GM23248 (cell line): Measurements from ENCODE around the gene DVL3. TPM values are rescaled to one million over a fixed set of nuclear protein-coding genes. Genes with fewer than 3 reads are reported as not detected.
A peak's percentile ranks its signal among the peaks of the same experiment; 100 is the strongest.

Source experiments
- DNase-seq: peaks from one replicate; pipeline ENCODE4 v3.0.0-alpha.2; 2015
- H2AFZ ChIP-seq: fragments of 200-600 bp; sonication (generic); 2 replicates; pipeline ENCODE4 v1.6.1; 2016; ENCODE audit warnings: antibody characterized with exemption
- H3F3A ChIP-seq: fragments of 200-600 bp; sonication (generic); 2 replicates; pipeline ENCODE4 v1.6.1; 2016; ENCODE audit warnings: mild to moderate bottlenecking, antibody characterized with exemption, mixed run types; ENCODE audit not compliant: insufficient read depth
- H3K27ac ChIP-seq: fragments of 200-600 bp; sonication (generic); 2 replicates; pipeline ENCODE4 v1.5.1; 2016; ENCODE audit warnings: mild to moderate bottlenecking
- H3K27me3 ChIP-seq: fragments of 200-600 bp; sonication (generic); replicated peaks from 2 replicates; pipeline ENCODE4 v1.6.1; 2016; ENCODE audit warnings: mild to moderate bottlenecking; ENCODE audit not compliant: insufficient read depth
- H3K36me3 ChIP-seq: fragments of 200-600 bp; sonication (generic); 2 replicates; pipeline ENCODE4 v1.6.1; 2016; ENCODE audit warnings: low read depth, mild to moderate bottlenecking
- H3K4me1 ChIP-seq: fragments of 200-600 bp; sonication (generic); 2 replicates; pipeline ENCODE4 v1.6.1; 2016; ENCODE audit warnings: mild to moderate bottlenecking; ENCODE audit not compliant: insufficient read depth
- H3K4me2 ChIP-seq: fragments of 200-600 bp; sonication (generic); one replicate; pipeline ENCODE4 v1.6.1; 2016; ENCODE audit warnings: mild to moderate bottlenecking; ENCODE audit not compliant: unreplicated experiment
- H3K4me3 ChIP-seq: fragments of 200-600 bp; sonication (generic); 2 replicates; pipeline ENCODE4 v1.5.1; 2016; ENCODE audit warnings: mild to moderate bottlenecking
- H3K79me2 ChIP-seq: fragments of 200-600 bp; sonication (generic); 2 replicates; pipeline ENCODE4 v1.6.1; 2016; ENCODE audit warnings: mild to moderate bottlenecking; ENCODE audit not compliant: insufficient read depth
- H3K9ac ChIP-seq: fragments of 200-600 bp; sonication (generic); 2 replicates; pipeline ENCODE4 v1.6.1; 2016; ENCODE audit warnings: mild to moderate bottlenecking
- H3K9me2 ChIP-seq: fragments of 200-600 bp; sonication (generic); 2 replicates; pipeline ENCODE4 v1.6.1; 2016; ENCODE audit warnings: mixed run types, mild to moderate bottlenecking, moderate library complexity; ENCODE audit not compliant: insufficient read depth
- H3K9me3 ChIP-seq: fragments of 200-600 bp; sonication (generic); one replicate; pipeline ENCODE4 v1.6.1; 2017; ENCODE audit warnings: low read depth
- H4K20me1 ChIP-seq: fragments of 200-600 bp; sonication (generic); 2 replicates; pipeline ENCODE4 v1.6.0; 2016; ENCODE audit not compliant: insufficient read depth
- EZH2 ChIP-seq: fragments of 200-600 bp; sonication (generic); IDR thresholded peaks from 2 replicates; pipeline ENCODE4 v1.6.1; 2018; ENCODE audit warnings: antibody characterized with exemption, mild to moderate bottlenecking; ENCODE audit not compliant: insufficient read depth, poor library complexity, severe bottlenecking
- EZH2phosphoT487 ChIP-seq: fragments of 200-600 bp; sonication (generic); IDR thresholded peaks from 2 replicates; pipeline ENCODE4 v1.6.1; 2018; ENCODE audit warnings: antibody characterized with exemption, moderate library complexity, mild to moderate bottlenecking, low read depth; ENCODE audit not compliant: insufficient read depth
- WGBS, 2 experiments: methylation state at CpG; one replicate each; pipeline ENCODE4 v1.1.6; 2015 to 2017; ENCODE audit warnings: low lambda C conversion rate in 2 of 2, low coverage in 1 of 2; ENCODE audit errors: missing lambda C conversion rate in 2 of 2; 5-methylcytosine and 5-hydroxymethylcytosine counted together
- in situ Hi-C: fragments of 300-500 bp; cut with MboI; formaldehyde crosslinking; loops from 2 replicates; pipeline ENCODE4 v1.15.0; 2020
- polyA plus RNA-seq: library from polyadenylated mRNA; unstranded; fragments of >200 nt; fragmentation: Nextera tagmentation; extraction: Ambion mirVana; gene quantifications from 2 replicates; pipeline ENCODE4 v1.2.1, GENCODE V29; 2016
- total RNA-seq: library from RNA; depleted of rRNA; stranded (reverse); fragments of >200 nt; shearing (Covaris generic); gene quantifications from 2 replicates; pipeline ENCODE4 v1.2.3, GENCODE V29; 2014

DVL3 gene
- total and polyA plus RNA-seq, 2 experiments from 2014 or later, result 31.1 to 66.9 TPM

GRCh38 chr3:184142199-184142598 is 13.0 kb upstream of the DVL3 start:
- Histone ChIP-seq H4K20me1 (no peaks in the 10 kb centered on the region), H3K27me3 (no peaks in the 10 kb centered on the region), H3K27ac (no peak overlapping the region), H3F3A (no peaks in the 10 kb centered on the region), H3K36me3 (peaks cover 24% of the 10 kb centered on the region; the same call in 1 of the 2 replicates), H3K9me3 (no peaks in the 10 kb centered on the region), H3K4me3 (no peak overlapping the region), H3K9me2 (no peaks in the 10 kb centered on the region), H3K4me1 (no peaks in the 10 kb centered on the region), H3K79me2 (peaks cover 46% of the 10 kb centered on the region), H3K9ac (no peak overlapping the region), H2AFZ (no peak overlapping the region), H3K4me2 (no peak overlapping the region)
- WGBS, 2 experiments, result 91 to 95% methylated on average over 7 of the region's 7 CpGs
- in situ Hi-C loops, result no loop called here
- TF ChIP-seq EZH2 (no peak), EZH2phosphoT487 (no peak)
- DNase-seq, result no peak

GRCh38 chr3:184143327-184143726 is 11.8 kb upstream of the DVL3 start:
- no peak for DNase-seq
- Histone ChIP-seq H3K9me3 (no peaks in the 10 kb centered on the region), H3K9ac (no peak overlapping the region), H3K79me2 (peaks cover 35% of the 10 kb centered on the region), H3K27ac (no peak overlapping the region), H3F3A (no peaks in the 10 kb centered on the region), H2AFZ (no peak overlapping the region), H3K36me3 (peaks cover 24% of the 10 kb centered on the region; the same call in 1 of the 2 replicates), H3K9me2 (no peaks in the 10 kb centered on the region), H3K4me3 (no peak overlapping the region), H3K4me2 (no peak overlapping the region), H3K4me1 (no peaks in the 10 kb centered on the region), H3K27me3 (no peaks in the 10 kb centered on the region), H4K20me1 (no peaks in the 10 kb centered on the region)
- in situ Hi-C loops, result no loop called here
- WGBS, 2 experiments, result 94 to 96% methylated on average over 3 of the region's 3 CpGs
- TF ChIP-seq EZH2, result no peak
- no peak for TF ChIP-seq EZH2phosphoT487

GRCh38 chr3:184144505-184144904 is 10.7 kb upstream of the DVL3 start:
- peaks cover 23% of the 10 kb centered on the region for H3K79me2 ChIP-seq
- H3K4me3 ChIP-seq, result no peak overlapping the region
- no peaks in the 10 kb centered on the region for H3K27me3 ChIP-seq
- H4K20me1 ChIP-seq, result no peaks in the 10 kb centered on the region
- H3K4me2 ChIP-seq, result no peak overlapping the region
- H3K9ac ChIP-seq, result no peak overlapping the region
- no peaks in the 10 kb centered on the region for H3K9me3 ChIP-seq
- WGBS, 2 experiments, result 94% methylated on average over 5 of the region's 5 CpGs
- in situ Hi-C loops, result no loop called here
- H2AFZ ChIP-seq, result no peak overlapping the region
- H3K27ac ChIP-seq, result no peak overlapping the region
- peaks cover 24% of the 10 kb centered on the region; the same call in 1 of the 2 replicates for H3K36me3 ChIP-seq
- no peak for DNase-seq
- TF ChIP-seq EZH2 (no peak), EZH2phosphoT487 (no peak)
- no peaks in the 10 kb centered on the region for H3K9me2 ChIP-seq
- H3K4me1 ChIP-seq, result no peaks in the 10 kb centered on the region
- H3F3A ChIP-seq, result no peaks in the 10 kb centered on the region

- H4K20me1 ChIP-seq, result no peaks in the 10 kb centered on the region
Measured at GRCh38 chr3:184145111-184145524, 10.1 kb upstream of the DVL3 start.

More at GRCh38 chr3:184145111-184145524, 10.1 kb upstream of the DVL3 start:
- WGBS, 2 experiments, result 52 to 62% methylated on average over 4 of the region's 4 CpGs
- TF ChIP-seq EZH2phosphoT487 (no peak), EZH2 (no peak)
- Histone ChIP-seq H3K27me3 (no peaks in the 10 kb centered on the region), H3K27ac (no peak overlapping the region), H3K9ac (no peak overlapping the region), H3K4me1 (no peaks in the 10 kb centered on the region), H2AFZ (no peak overlapping the region), H3K4me3 (no peak overlapping the region), H3K4me2 (no peak overlapping the region), H3F3A (no peaks in the 10 kb centered on the region), H3K9me2 (no peaks in the 10 kb centered on the region), H3K36me3 (peaks cover 24% of the 10 kb centered on the region; the same call in 1 of the 2 replicates), H3K9me3 (no peaks in the 10 kb centered on the region), H3K79me2 (peaks cover 17% of the 10 kb centered on the region)
- DNase-seq, result peak; percentile 39
- in situ Hi-C loops, result no loop called here
